H54 (cell line): ENCODE results near the gene ZNF385C.

Source experiments
- DNase-seq: peaks from one replicate; pipeline ENCODE4 v3.0.0; 2011; ENCODE audit warnings: low spot score, mixed read lengths; ENCODE audit not compliant: insufficient read length
- FAIRE-seq: peaks from 3 replicates; lab custom pipeline; 2011; peaks lifted over from hg19 to GRCh38; lab: Jason Lieb, UNC
- POLR2A ChIP-seq: IDR thresholded peaks from 2 replicates; pipeline ENCODE4 v1.6.1; 2011; ENCODE audit warnings: low read depth, mild to moderate bottlenecking, low read length

The ZNF385C gene

DNA sequence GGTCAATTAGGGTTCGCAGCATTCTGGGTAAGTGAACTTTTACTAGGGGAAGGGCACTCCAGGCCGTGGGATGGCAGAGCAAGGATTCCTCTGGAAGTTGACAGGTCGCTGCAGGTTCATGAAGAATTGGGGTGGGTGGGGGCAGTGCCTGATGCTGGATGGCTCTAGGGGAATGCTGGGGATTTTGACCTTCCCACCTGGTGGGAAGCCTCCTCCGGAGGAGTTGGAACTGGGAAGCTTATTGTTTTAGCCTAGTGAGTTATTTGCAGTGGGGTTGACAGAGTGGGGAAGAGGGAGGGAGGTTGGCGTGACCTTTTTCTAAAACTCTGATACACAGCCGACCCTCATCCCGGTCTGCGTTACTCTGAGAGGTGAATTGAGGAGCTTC is 47.3 kb downstream of the ZNF385C start:
- FAIRE-seq (no peak), DNase-seq (no peak)
- TF ChIP-seq POLR2A = no peak

DNA sequence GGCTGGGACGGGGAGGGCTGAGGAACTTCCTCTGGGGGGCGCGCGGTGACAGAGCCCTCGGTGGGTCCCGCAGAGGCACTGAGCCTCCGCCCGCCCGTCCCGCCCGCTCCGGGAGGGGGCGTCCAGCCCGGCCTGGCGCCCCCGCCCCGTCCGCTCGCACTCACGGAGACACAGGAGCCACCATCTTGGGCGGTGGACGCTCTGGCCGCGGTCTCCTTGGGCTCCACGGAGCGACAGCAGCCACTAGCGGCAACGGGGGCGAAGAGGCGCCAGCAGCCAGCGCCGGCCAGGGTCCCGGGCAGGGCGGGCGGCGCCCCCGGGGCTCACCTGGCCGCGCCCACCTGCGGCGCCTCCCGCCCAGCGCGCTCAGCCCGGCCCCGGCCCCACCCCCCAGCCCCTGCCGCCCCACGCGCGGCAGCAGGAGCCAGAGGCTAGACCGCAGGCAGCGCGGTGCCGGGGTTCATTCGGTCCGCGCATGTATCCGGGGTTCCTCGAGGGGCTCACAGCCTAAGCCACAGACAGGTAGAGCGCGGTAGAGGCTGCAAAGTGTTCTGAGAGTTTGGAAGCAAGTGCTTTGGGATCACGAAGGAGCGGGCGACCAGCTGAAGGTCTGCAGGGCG is 47.8 kb downstream of the ZNF385C start, which contains the start of gene C17orf113:
Gene C17orf113, minus strand, starts transcription at position 209 of the 620 bp plus-strand sequence. CDS start 7,225 bp downstream, outside the sequence.
- FAIRE-seq (no peak), DNase-seq (no peak)
- TF ChIP-seq POLR2A = peak; percentile 24; the same call in 1 of the 2 replicates

DNA sequence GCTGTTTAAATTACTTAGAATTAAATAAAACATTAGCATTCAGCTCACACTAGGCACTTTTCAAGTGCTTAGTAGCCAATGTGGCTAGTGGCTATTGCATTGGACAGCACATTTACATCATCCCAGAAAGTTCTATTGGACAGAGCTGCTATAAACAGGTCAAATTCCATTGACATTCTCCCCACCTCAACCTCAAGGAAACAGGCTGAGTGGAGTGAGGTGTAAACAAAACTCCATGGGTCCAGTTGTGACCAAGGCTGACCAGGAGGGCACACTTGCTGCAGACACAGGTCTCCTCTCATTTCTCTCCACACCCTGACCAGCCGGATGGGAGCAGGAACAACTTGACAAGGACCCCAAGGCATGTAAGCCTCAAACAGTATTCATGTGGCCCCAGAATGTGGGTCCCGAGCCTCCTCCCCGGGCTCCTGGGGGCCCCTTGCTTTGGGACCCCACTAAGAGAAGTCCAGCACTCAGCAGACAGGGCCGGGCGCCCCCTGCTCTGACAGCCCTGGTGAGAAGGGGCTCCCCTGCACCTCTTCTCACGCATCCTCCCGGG is 48.4 kb downstream of the ZNF385C start:
- no peak for TF ChIP-seq POLR2A
- no peak for DNase-seq
- no peak for FAIRE-seq

DNA sequence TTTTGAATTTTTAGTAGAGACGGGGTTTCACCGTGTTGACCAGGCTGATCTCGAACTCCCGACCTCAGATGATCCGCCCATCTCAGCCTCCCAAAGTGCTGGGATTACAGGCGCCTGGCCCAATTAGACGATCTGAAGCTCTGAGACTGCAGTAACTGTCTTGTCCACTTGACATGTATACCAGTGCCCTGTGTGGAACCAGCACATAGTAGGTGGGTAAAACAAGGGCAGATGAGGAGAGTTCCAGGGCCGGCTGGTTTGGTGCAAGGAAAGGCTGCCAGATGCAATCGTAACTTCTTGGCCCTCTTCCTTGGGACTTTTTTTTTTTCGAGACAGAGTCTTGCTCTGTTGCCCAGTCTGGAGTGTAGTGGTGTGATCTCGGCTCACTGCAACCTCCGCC is 50.9 kb downstream of the ZNF385C start:
- no peak for DNase-seq
- FAIRE-seq = no peak
- TF ChIP-seq POLR2A = no peak

DNA sequence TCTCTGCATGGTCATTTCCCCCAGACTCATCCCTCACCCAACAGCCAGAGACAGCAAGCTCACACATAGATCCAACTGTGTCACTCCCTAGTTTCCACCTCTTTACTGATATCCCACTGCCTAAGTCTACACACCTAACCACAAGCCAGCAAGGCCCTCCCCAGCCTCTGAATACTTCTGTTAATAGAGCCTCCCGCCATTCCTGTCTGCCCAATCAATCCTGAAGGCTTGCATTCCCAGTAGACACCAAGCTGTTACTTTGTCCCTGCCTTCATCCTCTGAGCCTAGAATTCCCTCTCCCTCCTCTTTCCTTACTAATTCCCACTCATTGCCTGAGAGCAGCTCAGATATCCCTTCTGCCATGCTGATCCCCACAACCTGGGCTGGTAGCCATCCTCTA is 52.6 kb downstream of the ZNF385C start:
- DNase-seq (no peak), FAIRE-seq (no peak)
- TF ChIP-seq POLR2A = no peak

DNA sequence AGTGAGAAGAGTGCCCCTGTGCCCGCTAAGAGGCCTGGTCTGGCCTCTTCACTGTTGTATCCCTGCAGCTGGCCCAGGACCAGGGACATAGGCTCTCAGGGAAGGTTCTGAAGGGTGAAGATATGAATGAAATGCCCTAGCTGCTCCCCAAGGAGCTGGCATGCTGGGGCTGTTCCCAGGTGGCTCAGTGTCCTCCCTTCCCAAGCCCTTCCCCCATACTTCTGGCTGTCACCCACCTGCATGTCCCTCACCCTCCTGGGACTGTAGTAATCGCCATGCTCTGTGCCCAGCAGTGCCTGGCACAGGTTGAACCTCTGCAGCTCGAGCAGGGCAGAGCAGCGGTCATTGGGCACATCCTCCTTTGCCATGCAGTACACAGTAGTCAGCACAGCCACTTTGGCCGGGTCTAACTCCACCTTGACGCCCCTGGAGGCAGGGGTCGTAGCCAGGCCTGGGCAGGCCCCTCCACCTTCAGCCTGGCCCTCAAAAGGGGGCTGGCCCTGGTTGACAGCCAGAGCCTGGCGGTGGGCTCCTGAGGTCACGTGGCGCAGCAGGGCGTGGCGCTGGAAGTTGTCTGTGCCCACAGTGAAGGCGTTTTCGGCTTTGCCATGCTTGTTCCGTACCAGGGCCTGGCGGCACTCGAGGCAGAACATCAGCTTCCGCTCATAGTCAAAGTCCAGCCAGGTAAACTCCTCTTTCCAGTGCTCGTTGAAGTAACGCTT is 55.5 kb downstream of the ZNF385C start:
- TF ChIP-seq POLR2A = no peak
- DNase-seq (no peak), FAIRE-seq (no peak)

DNA sequence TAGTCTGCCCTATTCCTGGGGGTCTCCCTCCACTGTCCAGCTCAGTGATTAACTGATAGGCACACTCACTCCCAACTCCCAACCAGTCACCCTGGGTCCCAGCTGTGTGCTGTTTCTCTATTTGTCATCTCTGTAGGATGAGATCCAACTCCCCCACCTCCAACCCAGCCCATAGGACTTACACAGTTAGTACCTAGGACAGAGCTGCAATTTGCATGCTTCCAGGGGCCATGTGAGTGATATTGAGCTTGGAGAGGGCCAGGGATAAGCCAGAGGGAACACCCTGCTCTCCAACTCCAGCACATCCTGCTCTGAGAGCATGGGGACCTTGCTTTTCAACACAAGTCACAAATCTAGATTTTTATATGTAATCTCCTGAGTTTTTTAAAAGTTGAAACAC is 56.7 kb downstream of the ZNF385C start:
- FAIRE-seq = no peak

DNA sequence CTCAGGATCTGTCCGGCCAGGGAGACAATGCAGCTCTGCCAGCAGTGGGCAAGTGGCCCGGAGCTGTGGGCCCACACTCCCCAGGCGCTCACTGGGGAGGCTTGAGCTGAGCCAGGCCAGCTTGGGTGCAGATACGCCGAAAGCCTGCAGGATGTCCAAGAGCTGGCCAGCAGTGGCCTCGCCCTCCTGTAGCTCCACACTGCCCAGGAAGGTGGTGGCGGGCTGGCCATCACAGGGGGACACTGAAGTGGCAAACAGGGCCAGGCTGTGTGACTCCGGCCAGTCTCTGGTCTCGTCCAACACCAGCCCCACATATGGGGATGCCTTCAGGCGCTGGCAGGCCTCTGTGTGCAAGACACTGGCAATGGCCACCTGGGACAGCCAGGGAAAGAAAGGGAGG is 57.5 kb downstream of the ZNF385C start:
- DNase-seq (no peak), FAIRE-seq (no peak)
- TF ChIP-seq POLR2A = no peak

More for the DNA sequence above, 56.7 kb downstream of the ZNF385C start:
- no peak for DNase-seq
- TF ChIP-seq POLR2A = no peak

DNA sequence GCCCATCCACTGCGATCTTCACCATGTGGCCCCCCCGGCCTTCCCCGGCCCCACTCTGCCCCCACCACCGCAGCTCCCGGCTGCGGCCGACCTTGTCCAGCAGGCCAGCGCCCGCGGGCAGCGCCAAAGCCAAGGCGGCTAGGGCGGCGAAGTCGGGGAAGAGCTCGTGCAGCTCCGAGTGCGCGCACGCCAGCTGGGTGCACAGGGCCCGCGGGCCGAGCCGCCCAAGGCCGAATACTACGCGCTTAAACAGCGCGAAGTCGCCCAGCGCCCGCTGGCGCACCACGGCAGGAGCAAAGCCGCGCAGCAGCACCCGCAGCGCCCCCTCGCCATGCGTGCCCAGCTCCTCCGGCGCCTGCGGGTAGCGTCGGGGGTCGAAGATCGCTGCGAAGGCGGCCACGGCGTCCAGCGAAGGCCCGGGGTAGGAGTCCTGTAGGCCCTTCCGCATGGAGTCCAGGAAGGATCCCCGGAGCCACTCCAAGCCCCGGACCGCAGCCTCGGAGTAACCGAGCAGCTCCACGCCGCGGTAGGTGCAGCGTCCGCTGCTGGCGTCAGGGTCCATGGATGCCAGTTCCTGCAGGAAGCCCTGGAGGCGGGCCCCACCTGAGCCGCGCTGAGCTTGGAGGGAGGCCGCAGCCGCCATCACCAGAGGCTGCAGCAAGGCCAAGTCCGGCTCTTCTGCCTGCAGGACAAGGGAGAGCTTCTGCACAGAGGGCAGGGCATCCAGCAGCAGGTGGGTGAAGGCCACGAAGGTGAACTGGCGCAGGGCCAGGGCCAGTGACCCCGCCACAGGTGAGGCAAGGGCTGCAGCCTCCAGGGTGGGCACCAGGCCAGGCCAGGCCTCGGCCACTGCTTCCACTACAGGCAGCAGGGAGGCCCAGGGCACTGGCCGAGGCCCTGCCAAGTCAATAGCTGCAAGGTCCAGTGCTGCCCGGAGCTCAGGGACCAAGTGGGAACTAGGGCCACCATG is 58.2 kb downstream of the ZNF385C start:
- DNase-seq = no peak
- TF ChIP-seq POLR2A = no peak
- FAIRE-seq = no peak

DNA sequence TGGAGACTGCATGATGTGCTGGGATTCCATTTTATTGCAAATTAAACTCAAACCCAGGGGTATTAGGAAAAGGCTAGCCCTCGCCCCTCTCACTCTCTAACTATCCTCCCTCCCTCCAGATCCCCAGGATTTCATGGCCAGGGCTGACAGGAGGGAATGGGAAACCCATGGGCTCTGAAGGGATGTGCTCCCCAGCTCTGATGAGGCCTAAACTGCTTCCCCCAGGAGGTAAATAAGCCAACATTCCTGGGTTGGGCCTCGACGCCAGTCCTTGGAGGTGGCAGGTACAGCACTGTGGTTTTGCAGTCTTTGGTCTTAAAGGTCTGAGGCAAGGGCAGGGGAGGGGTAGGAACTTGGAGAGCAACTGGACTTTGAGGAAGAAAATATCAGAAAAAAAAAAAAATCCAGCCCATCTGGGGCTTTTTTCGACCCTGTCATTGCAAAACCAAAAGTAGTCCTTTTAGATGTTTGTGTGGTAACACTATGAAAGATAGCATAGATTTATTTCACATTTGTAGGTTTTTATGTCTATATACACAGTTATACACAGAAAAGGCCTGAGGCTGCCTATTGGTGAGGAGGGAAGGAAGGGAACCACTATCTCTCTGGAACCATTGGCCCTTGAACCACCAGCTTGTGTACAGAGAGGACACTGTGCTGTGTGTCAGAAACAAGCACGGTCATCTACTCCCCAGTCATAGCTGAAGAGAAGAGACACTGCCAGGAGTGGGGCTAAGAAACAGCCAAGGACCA is 59.9 kb downstream of the ZNF385C start:
- FAIRE-seq = no peak
- TF ChIP-seq POLR2A = no peak
- DNase-seq = no peak

DNA sequence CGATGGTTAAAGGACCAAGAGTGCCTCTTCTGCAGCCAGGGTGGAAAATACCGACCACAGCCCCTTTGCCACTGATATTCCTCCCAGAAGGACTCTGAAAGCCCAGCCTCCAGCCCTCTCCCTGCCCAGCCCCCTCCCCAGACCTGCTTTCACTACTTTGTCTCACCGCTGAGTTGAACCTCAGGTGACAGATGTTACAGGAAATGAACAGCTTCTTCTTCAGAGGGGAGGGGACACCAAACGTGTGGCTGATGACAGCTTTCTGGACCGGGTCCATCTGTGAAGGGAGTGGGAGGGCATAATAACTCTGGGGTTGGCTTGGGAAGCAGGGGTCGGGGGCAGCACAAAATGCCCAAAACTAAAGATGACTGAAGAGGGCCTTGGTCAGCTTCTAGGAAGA is 64.2 kb downstream of the ZNF385C start:
- FAIRE-seq = no peak
- TF ChIP-seq POLR2A = no peak
- DNase-seq = no peak

DNA sequence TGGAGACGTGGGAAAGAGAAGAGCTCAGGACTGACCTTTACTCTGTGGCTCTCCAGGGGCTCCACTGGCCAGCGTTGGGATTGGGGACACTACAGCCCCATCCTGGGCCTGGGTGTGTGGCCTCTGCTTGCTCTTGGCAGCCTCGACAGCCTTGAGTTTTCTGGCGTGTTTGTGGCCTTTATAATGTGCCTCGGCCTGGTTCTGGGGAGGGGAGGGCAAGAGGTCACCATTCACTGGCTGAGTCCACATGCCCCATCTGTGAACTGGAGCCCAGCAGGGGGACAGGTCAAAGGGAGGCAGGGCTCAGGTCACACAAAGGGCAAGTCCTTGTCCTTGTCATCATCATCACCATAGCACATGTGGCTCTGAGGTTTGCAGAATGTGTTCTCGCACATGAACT is 66.7 kb downstream of the ZNF385C start:
- TF ChIP-seq POLR2A = no peak
- no peak for DNase-seq
- no peak for FAIRE-seq

DNA sequence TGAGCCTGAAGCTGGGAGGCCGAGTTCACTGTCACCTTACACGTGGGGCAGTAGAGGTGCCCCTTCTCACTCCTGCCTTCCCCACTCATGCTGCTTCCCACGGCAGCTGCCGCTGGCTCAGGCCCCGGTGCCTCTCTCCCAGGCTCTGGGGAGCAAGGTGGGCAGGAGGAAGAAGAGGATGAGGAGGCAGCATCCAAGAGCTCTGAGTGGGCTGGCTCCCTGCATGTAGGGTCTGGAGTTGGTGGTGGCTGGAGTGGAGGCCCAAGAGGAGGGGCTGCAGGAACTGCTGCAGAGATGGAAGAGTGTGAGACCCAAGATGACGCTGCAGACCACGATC is 69.5 kb downstream of the ZNF385C start:
- no peak for DNase-seq
- no peak for FAIRE-seq
- no peak for TF ChIP-seq POLR2A
